Smooth muscle cell (in vitro differentiated cells): ENCODE results near the gene NUFIP2. TPM values are rescaled to one million over a fixed set of nuclear protein-coding genes. Genes with fewer than 3 reads are reported as not detected.
"Not testable (repeated sequence)": the region's sequence is repeated elsewhere in the genome, so short reads cannot be mapped to it uniquely, and the experiment has no call there.

ENCODE experiments used
- DNase-seq: peaks from one replicate; lab custom pipeline; 2025; ENCODE audit not compliant: unreplicated experiment; lab: John Stamatoyannopoulos, UW
- H2AFZ ChIP-seq: fragments of 200-600 bp; sonication (generic); 2 replicates; pipeline ENCODE4 v1.6.0; 2016; ENCODE audit warnings: antibody characterized with exemption, low read depth, mild to moderate bottlenecking
- H3F3A ChIP-seq: fragments of 200-600 bp; sonication (generic); 2 replicates; pipeline ENCODE4 v1.6.0; 2017; ENCODE audit warnings: antibody characterized with exemption, low read depth
- H3K27ac ChIP-seq: fragments of 200-600 bp; sonication (generic); 2 replicates; pipeline ENCODE4 v1.5.1; 2016; ENCODE audit warnings: low read depth, mild to moderate bottlenecking
- H3K27me3 ChIP-seq: fragments of 200-600 bp; sonication (generic); 2 replicates; pipeline ENCODE4 v1.6.1; 2016; ENCODE audit warnings: low read depth, mild to moderate bottlenecking
- H3K36me3 ChIP-seq: fragments of 200-600 bp; sonication (generic); 2 replicates; pipeline ENCODE4 v1.5.1; 2016; ENCODE audit warnings: low read depth
- H3K4me1 ChIP-seq: fragments of 200-600 bp; sonication (generic); 2 replicates; pipeline ENCODE4 v1.5.1; 2016; ENCODE audit warnings: low read depth
- H3K4me2 ChIP-seq: fragments of 200-600 bp; sonication (generic); 2 replicates; pipeline ENCODE4 v1.6.0; 2016; ENCODE audit warnings: mild to moderate bottlenecking
- H3K4me3 ChIP-seq: fragments of 200-600 bp; sonication (generic); 2 replicates; pipeline ENCODE4 v1.5.1; 2016; ENCODE audit warnings: mild to moderate bottlenecking
- H3K79me2 ChIP-seq: fragments of 200-600 bp; sonication (generic); 2 replicates; pipeline ENCODE4 v1.6.0; 2016; ENCODE audit warnings: low read depth, mild to moderate bottlenecking
- H3K9ac ChIP-seq: fragments of 200-600 bp; sonication (generic); 2 replicates; pipeline ENCODE4 v1.6.0; 2016; ENCODE audit warnings: low read depth
- H3K9me3 ChIP-seq: fragments of 200-600 bp; sonication (generic); replicated peaks from 2 replicates; pipeline ENCODE4 v1.5.1; 2016; ENCODE audit warnings: low read depth
- H4K20me1 ChIP-seq: fragments of 200-600 bp; sonication (generic); 2 replicates; pipeline ENCODE4 v1.6.0; 2016; ENCODE audit warnings: low read depth
- CTCF ChIP-seq: fragments of 200-600 bp; sonication (generic); IDR thresholded peaks from 2 replicates; pipeline ENCODE4 v1.5.1; 2017; ENCODE audit warnings: borderline replicate concordance, mild to moderate bottlenecking, antibody characterized with exemption; ENCODE audit not compliant: insufficient read depth, poor library complexity, severe bottlenecking
- WGBS: methylation state at CpG from one replicate; pipeline ENCODE4 v1.1.7; 2016; ENCODE audit warnings: low lambda C conversion rate; 5-methylcytosine and 5-hydroxymethylcytosine counted together
- polyA plus RNA-seq: library from polyadenylated mRNA; unstranded; fragments of >200 nt; fragmentation: Nextera tagmentation; extraction: Ambion mirVana; gene quantifications from 2 replicates; pipeline ENCODE4 v1.2.1, GENCODE V29; 2016
- total RNA-seq: library from RNA; depleted of rRNA; stranded (reverse); fragments of >200 nt; gene quantifications from 2 replicates; pipeline ENCODE4 v1.2.3, GENCODE V29; 2014

NUFIP2 gene
- total and polyA plus RNA-seq, 2 experiments from 2014 or later: 8.9 to 50.3 TPM

DNA sequence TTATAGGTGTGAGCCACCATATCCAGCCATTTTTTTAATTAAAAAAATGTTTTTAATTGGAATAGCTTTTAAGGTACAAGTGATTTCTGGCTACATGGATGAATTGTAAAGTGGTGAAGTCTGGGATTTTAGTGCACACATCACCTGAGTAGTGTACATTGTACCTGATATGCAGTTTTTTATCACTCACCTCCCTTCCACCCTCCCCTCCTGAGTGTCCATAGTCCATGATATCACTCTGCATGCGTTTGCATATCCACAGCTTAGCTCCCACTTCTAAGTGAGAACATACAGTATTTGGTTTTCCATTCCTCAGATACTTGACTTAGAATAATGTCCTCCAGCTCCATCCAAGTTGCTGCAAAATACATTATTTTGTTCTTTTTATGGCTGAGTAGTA lies 60.6 kb downstream of the NUFIP2 start:
- Histone ChIP-seq H3K4me1 (no peaks in the 10 kb centered on the region), H3K27ac (no peak overlapping the region), H4K20me1 (no peaks in the 10 kb centered on the region), H3K27me3 (no peaks in the 10 kb centered on the region), H3K79me2 (no peaks in the 10 kb centered on the region), H3K9me3 (no peaks in the 10 kb centered on the region), H3K4me3 (no peak overlapping the region), H3K36me3 (no peaks in the 10 kb centered on the region), H3F3A (no peaks in the 10 kb centered on the region), H3K4me2 (no peak overlapping the region), H2AFZ (no peak overlapping the region), H3K9ac (no peak overlapping the region)
- WGBS: 96% methylated on average over 1 of the region's 1 CpG
- DNase-seq: no peak
- no peak for TF ChIP-seq CTCF

DNA sequence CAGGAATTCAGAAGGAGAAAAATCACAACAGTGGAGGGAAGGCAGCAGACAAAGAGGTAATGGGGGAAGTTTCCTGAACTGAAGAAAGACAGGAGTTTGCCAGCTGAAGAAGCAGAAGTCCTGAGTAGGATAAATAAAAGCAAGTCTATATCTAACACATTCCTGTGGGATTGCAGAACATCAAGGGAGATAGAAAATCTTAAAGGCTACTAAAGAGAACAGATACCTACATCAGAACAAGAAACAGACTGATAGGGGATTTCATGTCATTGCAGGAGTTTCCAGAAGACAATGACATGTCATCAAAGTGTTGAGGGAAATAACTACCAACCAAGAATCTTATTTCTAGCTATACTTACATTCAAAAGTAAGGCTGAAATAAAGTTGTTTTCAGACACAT lies 68.6 kb downstream of the NUFIP2 start:
- DNase-seq: no peak
- Histone ChIP-seq H3K27ac (no peak overlapping the region), H3K9me3 (no peaks in the 10 kb centered on the region), H3K79me2 (no peaks in the 10 kb centered on the region), H3K4me2 (no peak overlapping the region), H3K4me3 (no peak overlapping the region), H3F3A (no peaks in the 10 kb centered on the region), H3K4me1 (no peaks in the 10 kb centered on the region), H4K20me1 (no peaks in the 10 kb centered on the region), H3K27me3 (no peaks in the 10 kb centered on the region), H3K9ac (no peak overlapping the region), H3K36me3 (no peaks in the 10 kb centered on the region), H2AFZ (no peak overlapping the region)
- TF ChIP-seq CTCF: no peak

DNA sequence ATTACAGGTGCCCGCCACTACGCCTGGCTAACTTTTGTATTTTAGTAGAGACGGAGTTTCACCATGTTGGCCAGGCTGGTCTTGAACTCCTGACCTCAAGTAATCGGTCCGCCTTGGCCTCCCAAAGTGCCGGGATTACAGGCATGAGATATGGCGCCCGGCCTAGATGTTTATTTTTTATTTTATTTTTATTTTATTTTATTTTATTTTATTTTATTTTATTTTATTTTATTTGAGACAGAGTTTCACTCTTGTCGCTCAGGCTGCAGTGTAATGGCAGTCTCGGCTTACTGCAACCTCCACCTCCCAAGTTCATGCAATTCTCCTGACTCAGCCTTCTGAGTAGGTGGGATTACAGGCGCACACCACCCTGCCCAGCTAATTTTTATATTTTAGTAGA lies 72.6 kb downstream of the NUFIP2 start:
- H3F3A ChIP-seq, H3K79me2 ChIP-seq, H3K4me2 ChIP-seq, H3K9me3 ChIP-seq, DNase-seq, H3K27me3 ChIP-seq, H2AFZ ChIP-seq, H3K27ac ChIP-seq, H4K20me1 ChIP-seq, H3K9ac ChIP-seq, H3K4me1 ChIP-seq, H3K4me3 ChIP-seq, H3K36me3 ChIP-seq: not testable (repeated sequence)
- 98% methylated on average over 11 of the region's 11 CpGs for WGBS

GRCh38 chr17:29219378-29220047 lies 74.4 kb downstream of the NUFIP2 start:
- H3F3A ChIP-seq: no peaks in the 10 kb centered on the region
- no peaks in the 10 kb centered on the region for H4K20me1 ChIP-seq
- H3K36me3 ChIP-seq: no peaks in the 10 kb centered on the region
- WGBS: 23% methylated on average over 14 of the region's 14 CpGs
- no peak overlapping the region for H3K9ac ChIP-seq
- H3K4me3 ChIP-seq: no peak overlapping the region
- H3K9me3 ChIP-seq: no peaks in the 10 kb centered on the region
- peak; percentile 59 for DNase-seq
- H3K4me1 ChIP-seq: no peaks in the 10 kb centered on the region
- H3K27ac ChIP-seq: no peak overlapping the region
- peak overlapping the region; percentile 44 for H2AFZ ChIP-seq
- H3K79me2 ChIP-seq: no peaks in the 10 kb centered on the region
- no peaks in the 10 kb centered on the region for H3K27me3 ChIP-seq
- H3K4me2 ChIP-seq: no peak overlapping the region
- peak; percentile 91 for TF ChIP-seq CTCF
